SK-N-SH (cell line): ENCODE measurements around the gene FAM169A.

Source experiments
- EP300 ChIP-seq, 2 experiments: IDR thresholded peaks; 2 replicates each; pipeline versions ENCODE4 v1.4.0 to v1.6.1; 2012; ENCODE audit warnings: borderline replicate concordance in 1 of 2, low read depth in 1 of 2, low read length in 1 of 2
- JUND ChIP-seq: IDR thresholded peaks from 2 replicates; pipeline ENCODE4 v1.4.0; 2012
- POLR2AphosphoS5 ChIP-seq: IDR thresholded peaks from 2 replicates; pipeline ENCODE4 v1.6.1; 2012; ENCODE audit warnings: low read depth, low read length
- TF ChIP-seq, protein P1 (sequence below): fragments of 200-600 bp; sonication (generic); IDR thresholded peaks from 2 replicates; pipeline ENCODE4 v1.6.1; 2017; ENCODE audit warnings: antibody characterized with exemption, mild to moderate bottlenecking, moderate library complexity

DNA sequence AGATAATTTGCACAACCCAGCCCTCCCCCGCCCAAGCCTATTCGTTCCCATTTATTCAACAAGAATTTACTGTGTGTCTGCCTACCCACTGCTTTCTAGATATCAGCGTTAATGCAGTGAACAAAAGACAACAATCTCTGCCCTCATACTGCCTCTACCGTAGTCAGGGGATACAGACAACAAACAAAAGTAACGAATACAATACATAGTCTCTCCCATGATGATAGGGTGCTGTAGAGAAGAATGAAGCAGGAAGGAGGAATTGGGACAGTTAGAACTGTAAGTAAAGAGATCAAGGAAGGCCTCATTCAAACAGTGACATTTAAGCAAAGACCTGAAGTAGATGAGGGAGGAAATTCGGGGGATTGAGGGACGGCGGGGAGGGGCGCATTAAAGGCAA is 101.0 kb downstream of the FAM169A start:
- TF ChIP-seq POLR2AphosphoS5: no peak
- TF ChIP-seq, protein P1, sequence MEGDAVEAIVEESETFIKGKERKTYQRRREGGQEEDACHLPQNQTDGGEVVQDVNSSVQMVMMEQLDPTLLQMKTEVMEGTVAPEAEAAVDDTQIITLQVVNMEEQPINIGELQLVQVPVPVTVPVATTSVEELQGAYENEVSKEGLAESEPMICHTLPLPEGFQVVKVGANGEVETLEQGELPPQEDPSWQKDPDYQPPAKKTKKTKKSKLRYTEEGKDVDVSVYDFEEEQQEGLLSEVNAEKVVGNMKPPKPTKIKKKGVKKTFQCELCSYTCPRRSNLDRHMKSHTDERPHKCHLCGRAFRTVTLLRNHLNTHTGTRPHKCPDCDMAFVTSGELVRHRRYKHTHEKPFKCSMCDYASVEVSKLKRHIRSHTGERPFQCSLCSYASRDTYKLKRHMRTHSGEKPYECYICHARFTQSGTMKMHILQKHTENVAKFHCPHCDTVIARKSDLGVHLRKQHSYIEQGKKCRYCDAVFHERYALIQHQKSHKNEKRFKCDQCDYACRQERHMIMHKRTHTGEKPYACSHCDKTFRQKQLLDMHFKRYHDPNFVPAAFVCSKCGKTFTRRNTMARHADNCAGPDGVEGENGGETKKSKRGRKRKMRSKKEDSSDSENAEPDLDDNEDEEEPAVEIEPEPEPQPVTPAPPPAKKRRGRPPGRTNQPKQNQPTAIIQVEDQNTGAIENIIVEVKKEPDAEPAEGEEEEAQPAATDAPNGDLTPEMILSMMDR: no peak
- no peak for TF ChIP-seq JUND
- no peak for TF ChIP-seq EP300 (IDR thresholded peaks at IDR 0.05; ENCODE audit: borderline replicate concordance in 1 of 2, low read depth in 1 of 2, low read length in 1 of 2)
